ENCODE measurements around the gene FKRP. TPM values are rescaled to one million over a fixed set of nuclear protein-coding genes. Genes with fewer than 3 reads are reported as not detected.
A peak's percentile ranks its signal among the peaks of the same experiment; 100 is the strongest.

FKRP gene
- total RNA-seq, 1 donor from 2014 or later: 25.2 TPM

DNA sequence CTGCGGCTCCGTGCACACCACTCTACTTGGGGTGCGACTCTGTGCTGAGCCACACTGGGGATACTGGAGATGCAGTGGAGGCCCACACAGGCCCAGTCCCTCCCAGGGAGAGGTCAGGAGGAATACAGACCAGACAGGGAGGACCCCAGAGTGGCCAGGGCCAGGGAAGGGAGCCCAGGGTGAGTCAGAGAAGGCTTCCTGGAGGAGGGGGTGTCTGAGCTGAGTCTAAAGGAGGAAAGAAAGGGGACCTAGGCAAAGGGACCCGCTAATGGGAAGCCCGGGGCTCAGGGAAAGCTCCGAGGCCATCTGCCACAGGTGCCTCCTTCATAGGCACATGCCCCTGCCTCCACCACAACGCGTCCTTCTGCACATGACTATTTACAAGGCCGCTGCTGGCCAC lies 15.7 kb upstream of the FKRP start:
- no peak overlapping the region for H3K4me3 Mint-ChIP-seq (ENCODE audit: unreplicated experiment)
- peaks cover 34% of the 10 kb centered on the region for H3K4me1 Mint-ChIP-seq (ENCODE audit: low read depth)
- no peak for DNase-seq (ENCODE audit: low spot score)
- TF ChIP-seq, protein P1, sequence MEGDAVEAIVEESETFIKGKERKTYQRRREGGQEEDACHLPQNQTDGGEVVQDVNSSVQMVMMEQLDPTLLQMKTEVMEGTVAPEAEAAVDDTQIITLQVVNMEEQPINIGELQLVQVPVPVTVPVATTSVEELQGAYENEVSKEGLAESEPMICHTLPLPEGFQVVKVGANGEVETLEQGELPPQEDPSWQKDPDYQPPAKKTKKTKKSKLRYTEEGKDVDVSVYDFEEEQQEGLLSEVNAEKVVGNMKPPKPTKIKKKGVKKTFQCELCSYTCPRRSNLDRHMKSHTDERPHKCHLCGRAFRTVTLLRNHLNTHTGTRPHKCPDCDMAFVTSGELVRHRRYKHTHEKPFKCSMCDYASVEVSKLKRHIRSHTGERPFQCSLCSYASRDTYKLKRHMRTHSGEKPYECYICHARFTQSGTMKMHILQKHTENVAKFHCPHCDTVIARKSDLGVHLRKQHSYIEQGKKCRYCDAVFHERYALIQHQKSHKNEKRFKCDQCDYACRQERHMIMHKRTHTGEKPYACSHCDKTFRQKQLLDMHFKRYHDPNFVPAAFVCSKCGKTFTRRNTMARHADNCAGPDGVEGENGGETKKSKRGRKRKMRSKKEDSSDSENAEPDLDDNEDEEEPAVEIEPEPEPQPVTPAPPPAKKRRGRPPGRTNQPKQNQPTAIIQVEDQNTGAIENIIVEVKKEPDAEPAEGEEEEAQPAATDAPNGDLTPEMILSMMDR (IDR thresholded peaks at IDR 0.05): no peak
- peaks cover 26% of the 10 kb centered on the region for H3K36me3 Mint-ChIP-seq (ENCODE audit: low read depth)
- H3K27ac Mint-ChIP-seq (ENCODE audit: unreplicated experiment): no peak overlapping the region
- no peaks in the 10 kb centered on the region for H3K27me3 Mint-ChIP-seq (ENCODE audit: low read depth)
- no peaks in the 10 kb centered on the region for H3K9me3 Mint-ChIP-seq (ENCODE audit: low read depth)

DNA sequence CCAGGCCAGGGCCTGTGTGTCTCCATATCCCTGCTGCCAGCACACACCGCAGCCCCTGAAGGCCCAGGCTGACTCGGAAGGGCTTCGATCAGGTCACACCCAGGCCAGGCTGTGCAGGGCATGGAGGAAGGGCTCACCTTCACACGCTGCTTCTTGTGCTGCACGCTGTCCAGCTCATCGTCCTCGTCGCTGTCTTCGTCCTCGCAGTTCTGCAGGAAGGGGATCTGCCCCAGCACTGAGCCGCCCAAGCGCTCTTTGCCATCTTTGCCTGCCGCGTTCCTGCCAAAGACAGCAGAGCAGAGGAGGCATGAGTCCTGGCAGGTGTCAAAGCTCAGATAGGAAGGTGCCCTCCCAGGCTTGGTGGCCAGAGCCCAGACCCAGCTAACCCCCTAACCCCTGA lies 15.3 kb upstream of the FKRP start:
- H3K4me3 Mint-ChIP-seq (ENCODE audit: unreplicated experiment): no peak overlapping the region
- H3K27me3 Mint-ChIP-seq (ENCODE audit: low read depth): no peaks in the 10 kb centered on the region
- peak overlapping the region; percentile 82 for H3K27ac Mint-ChIP-seq (ENCODE audit: unreplicated experiment)
- DNase-seq (ENCODE audit: low spot score): no peak
- peaks cover 34% of the 10 kb centered on the region for H3K4me1 Mint-ChIP-seq (ENCODE audit: low read depth)
- H3K36me3 Mint-ChIP-seq (ENCODE audit: low read depth): peaks cover 24% of the 10 kb centered on the region
- TF ChIP-seq, protein P1 (IDR thresholded peaks at IDR 0.05): no peak
- H3K9me3 Mint-ChIP-seq (ENCODE audit: low read depth): no peaks in the 10 kb centered on the region

DNA sequence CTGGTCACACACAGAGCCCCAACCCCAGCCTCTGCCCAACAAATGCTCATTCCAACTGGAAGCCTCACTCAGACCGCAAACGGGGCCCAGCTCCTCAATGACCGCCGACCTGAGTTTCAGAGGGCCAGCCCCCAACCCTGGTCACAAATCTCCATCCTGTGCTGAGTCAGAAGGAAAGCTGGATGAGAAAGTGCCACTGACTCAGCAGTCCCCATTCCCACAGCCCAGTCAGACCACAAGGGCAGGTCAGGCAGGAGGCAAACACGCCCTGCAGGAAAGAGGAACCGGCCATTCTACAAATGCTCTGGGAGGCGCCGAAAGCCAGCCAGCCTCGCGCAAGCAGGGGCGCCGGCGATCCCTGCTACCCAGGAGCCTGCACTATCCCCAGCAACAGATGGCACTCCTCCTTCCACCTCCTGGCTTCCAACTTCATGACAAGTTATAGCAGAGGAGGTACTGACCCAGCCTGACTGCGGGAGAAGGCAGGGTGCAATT lies 14.8 kb upstream of the FKRP start:
- Mint-ChIP-seq H3K27ac (ENCODE audit: unreplicated experiment) (peak overlapping the region; percentile 82), H3K9me3 (ENCODE audit: low read depth) (no peaks in the 10 kb centered on the region), H3K36me3 (ENCODE audit: low read depth) (peaks cover 20% of the 10 kb centered on the region), H3K27me3 (ENCODE audit: low read depth) (no peaks in the 10 kb centered on the region), H3K4me3 (ENCODE audit: unreplicated experiment) (no peak overlapping the region), H3K4me1 (ENCODE audit: low read depth) (peaks cover 34% of the 10 kb centered on the region)
- DNase-seq (ENCODE audit: low spot score): no peak
- TF ChIP-seq, protein P1 (IDR thresholded peaks at IDR 0.05): no peak

- Mint-ChIP-seq H3K27ac (ENCODE audit: unreplicated experiment) (peak overlapping the region; percentile 74), H3K36me3 (ENCODE audit: low read depth) (peaks cover 17% of the 10 kb centered on the region), H3K27me3 (ENCODE audit: low read depth) (no peaks in the 10 kb centered on the region), H3K9me3 (ENCODE audit: low read depth) (no peaks in the 10 kb centered on the region), H3K4me1 (ENCODE audit: low read depth) (peaks cover 34% of the 10 kb centered on the region), H3K4me3 (ENCODE audit: unreplicated experiment) (peak overlapping the region; percentile 13)
- no peak for DNase-seq (ENCODE audit: low spot score)
- TF ChIP-seq, protein P1 (IDR thresholded peaks at IDR 0.05): no peak
Observed at GRCh38 chr19:46731584-46731983, 14.3 kb upstream of the FKRP start.

- no peak overlapping the region for H3K4me3 Mint-ChIP-seq (ENCODE audit: unreplicated experiment)
- H3K27me3 Mint-ChIP-seq (ENCODE audit: low read depth): no peaks in the 10 kb centered on the region
- H3K27ac Mint-ChIP-seq (ENCODE audit: unreplicated experiment): peak overlapping the region; percentile 74
- TF ChIP-seq, protein P1 (IDR thresholded peaks at IDR 0.05): no peak
- no peak for DNase-seq (ENCODE audit: low spot score)
- no peaks in the 10 kb centered on the region for H3K9me3 Mint-ChIP-seq (ENCODE audit: low read depth)
- peaks cover 13% of the 10 kb centered on the region for H3K36me3 Mint-ChIP-seq (ENCODE audit: low read depth)
- H3K4me1 Mint-ChIP-seq (ENCODE audit: low read depth): peaks cover 34% of the 10 kb centered on the region
Observed at GRCh38 chr19:46732172-46732938, 13.5 kb upstream of the FKRP start.

All from chondrocyte (in vitro differentiated cells).